NCI-H146 treated with DMSO at 0.1 percent for 48 hours (cell line): ENCODE measurements around the gene EHMT1.
"Not testable (repeated sequence)": the region's sequence is repeated elsewhere in the genome, so short reads cannot be mapped to it uniquely, and the experiment has no call there.

Experiments
- DNase-seq: peaks from one replicate; lab custom pipeline; 2025; ENCODE audit not compliant: unreplicated experiment; lab: John Stamatoyannopoulos, UW

Gene EHMT1

DNA sequence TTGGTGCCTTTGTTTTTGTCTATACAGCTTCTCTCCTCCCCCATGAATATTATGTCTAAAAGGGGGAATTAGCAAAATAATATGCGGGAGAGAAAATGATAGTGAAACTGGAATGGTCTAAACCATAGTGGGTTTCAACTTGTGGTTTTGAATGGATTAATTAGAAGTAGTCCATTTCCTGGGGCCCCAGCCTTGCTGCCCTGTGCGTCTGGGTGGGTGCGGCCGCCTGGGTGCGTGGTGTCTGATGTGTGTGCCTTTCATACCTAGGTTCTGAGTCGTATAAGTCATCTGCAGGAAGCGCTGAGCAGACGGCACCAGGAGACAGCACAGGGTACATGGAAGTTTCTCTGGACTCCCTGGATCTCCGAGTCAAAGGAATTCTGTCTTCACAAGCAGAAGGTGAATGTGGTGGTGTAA, 138.8 kb downstream of the EHMT1 start:
- DNase-seq = no peak

DNA sequence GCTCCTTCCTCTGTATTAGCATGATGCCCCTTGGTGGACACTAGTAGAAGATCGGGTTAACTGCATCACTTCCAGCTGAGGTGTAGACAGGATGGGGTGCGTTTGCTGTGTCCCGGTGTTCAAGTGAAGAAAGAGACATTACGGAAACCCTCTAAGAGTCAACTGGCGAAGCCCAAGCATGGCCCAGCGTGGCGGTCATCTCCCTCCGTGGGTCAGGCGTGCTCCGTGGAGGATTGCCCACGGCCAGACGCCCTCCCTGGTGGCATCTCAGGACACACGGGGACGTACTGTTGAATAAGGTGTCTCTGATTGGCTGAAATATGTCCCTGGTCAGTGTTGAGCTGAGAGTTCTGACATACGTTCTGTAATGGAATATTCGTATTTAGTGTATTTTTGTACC, 139.3 kb downstream of the EHMT1 start:
- no peak for DNase-seq

DNA sequence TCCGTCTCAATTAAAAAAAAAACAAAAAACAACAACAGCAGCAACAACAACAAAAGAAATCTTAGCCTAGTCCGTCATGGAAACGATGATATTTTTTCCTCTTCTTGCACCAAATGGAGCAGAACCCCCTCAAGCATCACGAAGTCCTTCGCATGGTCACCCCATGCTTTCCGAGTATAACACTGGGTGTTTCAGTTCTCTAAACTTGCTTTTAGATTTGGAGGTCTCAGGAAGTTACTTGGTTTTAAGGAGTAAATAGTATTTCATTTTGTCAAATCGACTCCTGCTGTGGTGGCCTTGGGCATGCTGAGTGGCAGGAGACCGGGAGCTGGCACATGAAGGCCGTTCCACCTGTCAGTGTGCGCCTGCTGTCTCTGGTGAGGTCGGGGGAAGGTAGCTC, 140.3 kb downstream of the EHMT1 start:
- DNase-seq = no peak

DNA sequence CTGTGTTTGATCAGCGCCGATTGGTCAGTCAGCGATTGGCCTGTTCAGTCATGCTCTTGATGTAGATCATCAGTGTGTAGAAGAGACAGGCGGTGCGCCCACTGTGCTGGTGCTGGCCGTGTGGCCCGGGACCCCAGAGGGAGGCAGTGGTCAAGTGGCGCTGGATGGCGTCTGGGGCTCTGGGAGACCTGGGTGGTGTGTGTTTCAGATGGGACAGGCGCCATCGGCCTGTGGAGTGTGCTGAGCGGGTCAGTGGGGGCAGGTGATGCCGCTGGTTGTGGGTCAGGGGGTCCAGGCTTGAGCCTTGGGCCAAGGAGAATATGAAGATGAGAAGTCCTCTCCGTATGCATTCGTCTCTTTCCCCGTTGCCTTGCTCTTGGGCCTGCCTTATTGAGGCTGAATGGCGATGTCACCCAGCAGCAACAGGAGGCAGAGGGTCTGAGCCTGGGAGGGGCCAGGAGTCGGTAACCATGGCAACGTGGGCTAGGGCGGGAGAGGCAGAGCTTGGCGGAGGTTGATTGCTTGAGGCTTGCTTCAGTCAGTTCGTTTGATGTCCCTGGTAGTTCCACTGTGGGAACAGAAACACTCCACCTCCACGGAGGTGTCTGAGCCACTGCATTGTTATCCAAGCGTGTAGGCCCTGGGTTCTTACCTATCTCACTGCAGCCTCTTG, 141.0 kb downstream of the EHMT1 start:
- DNase-seq = no peak

DNA sequence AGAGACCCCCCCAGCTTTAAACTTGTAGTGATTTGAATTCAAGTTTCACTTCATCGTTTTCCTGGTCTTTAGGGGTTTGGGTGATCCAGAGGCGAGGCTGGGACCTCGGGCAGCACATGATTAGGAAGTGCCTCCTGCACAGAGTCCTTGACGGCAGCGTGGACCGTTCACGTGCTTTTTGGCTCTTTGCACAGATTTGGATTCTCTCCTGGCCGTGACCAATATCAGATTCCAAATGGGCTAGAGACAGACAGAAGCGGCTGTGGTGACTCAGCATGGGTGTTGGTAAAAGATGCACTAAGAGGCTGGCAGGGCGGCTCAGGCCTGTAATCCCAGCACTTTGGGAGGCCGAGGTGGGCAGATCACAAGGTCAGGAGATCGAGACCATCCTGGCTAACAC, 141.6 kb downstream of the EHMT1 start:
- DNase-seq = no peak

DNA sequence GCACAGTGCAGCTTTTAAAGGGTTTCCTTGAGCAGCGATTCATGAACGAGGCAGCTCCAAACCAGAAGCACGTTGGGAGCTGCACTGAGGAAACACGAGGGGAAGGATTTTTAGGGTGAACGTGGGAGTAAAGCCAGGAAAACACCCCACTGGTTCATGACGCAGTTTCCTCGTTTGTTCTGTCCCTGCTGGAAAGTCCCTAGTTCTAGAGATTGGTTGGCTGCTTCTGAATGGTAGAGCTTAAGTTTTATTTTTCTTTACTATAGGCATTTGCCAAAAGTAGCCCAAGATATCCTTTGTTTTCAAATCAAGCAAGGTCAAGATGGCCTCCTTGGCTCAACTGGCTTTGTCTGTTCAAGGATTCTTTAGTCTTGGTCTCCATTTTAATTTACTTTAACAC, 142.2 kb downstream of the EHMT1 start:
- DNase-seq = no peak

DNA sequence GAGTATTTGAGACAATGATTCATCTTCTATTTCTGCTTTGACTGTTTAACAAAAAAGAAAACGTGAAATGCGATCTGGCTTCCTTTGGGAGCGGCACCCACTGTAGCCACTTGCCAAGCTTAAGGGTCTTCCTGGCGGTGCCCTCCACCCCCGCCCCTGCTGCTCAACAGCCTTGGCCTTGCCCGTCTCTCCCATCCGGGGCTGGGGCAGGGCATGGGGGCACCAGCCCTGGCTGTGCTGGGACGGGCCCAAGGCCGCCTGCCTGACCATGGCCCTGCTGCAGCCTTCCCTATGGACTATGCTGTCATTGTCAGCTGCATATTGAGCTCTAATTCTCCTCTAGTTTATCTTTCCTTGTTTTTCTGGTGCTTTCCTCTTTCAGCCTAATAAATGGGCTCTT, 143.0 kb downstream of the EHMT1 start:
- DNase-seq = no peak

DNA sequence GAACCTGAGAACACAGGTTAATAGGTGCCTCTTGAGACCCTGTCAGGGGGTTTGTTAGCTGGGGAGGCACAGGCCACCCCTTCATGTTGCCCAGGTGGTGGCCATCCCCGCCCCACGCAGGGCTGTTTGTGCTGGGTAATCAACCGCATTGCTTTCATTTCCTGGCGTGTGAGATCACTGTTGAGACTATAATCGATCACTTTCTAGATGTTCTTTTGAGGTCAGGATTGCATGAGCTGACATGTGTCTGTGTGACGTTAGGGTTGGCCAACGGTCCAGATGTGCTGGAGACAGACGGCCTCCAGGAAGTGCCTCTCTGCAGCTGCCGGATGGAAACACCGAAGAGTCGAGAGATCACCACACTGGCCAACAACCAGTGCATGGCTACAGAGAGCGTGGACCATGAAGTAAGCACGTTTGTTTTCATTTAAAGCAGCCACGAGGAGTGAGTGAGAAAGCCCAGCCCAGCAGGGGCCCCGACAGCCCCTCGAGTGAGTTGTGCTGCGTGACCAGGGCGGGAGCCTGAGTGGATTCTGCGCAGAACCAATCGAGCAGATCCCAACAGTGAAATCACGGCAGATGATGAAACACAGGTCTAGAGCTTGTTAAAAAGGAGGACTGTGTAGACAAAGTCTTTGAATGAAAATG, 143.7 kb downstream of the EHMT1 start:
- no peak for DNase-seq

DNA sequence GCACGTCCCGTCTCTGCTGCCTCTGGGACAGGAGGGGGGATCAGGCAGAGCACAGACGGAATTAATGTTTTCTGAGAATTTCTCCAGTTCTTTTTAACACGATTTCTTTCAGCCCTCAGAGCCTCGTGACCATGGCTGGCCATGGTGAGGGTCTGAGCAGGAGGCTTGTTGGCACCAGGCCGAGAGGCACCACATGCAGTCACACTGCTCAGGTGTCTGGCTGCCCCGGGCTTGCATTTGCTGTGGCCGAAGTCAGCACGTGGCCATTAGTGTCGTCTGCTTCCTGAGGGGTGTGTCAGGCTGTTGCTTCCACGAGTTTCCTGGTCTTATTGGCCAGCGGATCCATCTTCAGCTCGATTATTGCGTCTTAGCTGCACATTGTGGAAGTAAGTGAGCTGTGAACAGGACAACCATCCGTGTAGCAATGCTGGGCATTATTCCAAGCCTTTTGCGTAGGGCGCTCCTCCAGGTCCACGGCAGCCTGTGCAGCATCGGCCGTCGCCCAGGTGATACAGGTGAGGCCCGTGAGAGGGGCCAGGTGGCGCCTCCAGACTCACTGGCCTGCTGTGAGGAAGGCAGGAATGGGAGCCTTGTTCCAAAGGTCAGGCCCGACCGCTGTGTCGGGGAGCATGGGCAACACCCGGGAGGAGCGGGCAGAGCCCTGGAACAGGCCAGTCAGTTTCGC, 144.6 kb downstream of the EHMT1 start:
- no peak for DNase-seq

DNA sequence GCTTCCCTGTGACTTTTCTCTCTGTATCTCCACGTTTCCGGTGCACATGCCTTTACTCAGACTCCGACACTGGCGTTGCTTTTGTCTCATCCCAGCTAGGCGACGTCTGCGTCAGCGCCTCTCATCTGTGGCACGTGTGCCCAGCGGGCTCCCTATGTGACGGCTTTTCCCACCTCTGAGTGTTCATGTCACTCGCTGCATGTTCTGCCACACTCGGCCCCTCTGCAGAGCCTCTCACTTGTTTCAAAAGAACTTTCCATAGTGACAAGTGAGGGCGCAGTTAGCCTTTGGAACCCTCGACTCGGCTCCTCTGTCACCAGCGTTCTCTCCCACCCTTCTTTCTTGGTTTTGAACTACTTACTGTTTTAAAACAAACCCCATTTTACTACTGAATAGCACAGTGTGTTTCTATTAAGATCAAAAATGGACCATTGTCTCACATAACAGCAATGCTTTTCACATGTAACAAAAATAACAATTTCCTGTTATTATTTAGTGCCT, 145.4 kb downstream of the EHMT1 start:
- DNase-seq = no peak

DNA sequence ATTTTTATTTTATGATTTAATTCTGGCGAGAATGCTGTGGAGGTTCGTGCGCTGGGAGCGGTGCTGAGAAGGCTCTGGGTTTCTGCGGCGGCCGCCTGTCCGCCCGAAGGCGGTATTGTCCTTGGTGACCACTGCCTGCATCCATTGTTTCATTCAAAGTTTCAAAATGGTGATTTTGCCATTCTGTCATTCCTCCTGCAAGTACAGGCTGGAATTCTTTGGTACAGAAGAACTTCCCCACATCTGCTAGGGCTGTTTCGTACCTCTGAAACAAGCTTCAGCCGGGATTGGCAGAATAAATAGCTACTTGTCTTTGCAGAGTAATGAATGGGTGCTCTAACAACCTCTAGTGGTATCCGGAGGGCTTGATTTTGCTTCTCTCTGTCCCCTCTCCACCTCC, 146.2 kb downstream of the EHMT1 start:
- no peak for DNase-seq

DNA sequence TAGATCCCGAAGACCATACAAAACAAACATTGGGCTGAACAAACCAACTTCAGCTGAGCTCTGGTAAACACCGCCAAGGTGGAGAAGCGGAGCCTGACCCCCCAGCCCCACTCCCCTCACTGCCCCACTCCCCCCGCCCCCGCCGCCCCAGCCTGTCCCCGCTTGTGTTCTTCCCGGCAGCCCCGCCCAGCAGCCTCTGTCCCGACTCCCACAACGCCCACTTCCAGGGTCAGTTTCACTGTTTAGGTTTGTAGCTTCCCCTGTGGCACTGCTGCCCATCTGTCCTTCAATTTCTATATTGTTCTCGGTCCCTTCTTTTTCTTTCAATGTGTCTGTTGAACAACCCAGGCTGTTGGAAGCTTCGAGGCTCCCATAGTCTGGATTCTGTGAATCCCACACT, 146.7 kb downstream of the EHMT1 start:
- no peak for DNase-seq

DNA sequence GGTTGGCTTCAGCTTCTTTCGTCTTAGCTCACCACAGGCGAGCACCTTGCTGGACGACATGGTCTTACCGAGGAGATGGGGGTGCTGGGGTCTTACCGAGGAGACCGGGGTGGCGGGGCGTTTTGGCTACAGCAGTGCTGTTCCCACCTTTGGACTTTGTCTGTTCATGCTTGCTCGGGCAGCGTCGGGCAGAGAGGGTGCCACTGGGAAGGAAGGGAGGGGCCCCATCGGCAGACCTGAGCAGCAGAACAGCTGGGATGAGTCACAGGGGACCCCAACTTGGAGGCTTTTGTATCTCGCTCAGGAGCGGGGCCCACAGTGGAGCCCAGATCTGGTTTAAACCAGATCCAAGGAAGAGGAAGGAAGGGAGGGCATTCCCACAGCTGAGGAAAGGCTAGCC, 152.8 kb downstream of the EHMT1 start:
- DNase-seq = no peak

DNA sequence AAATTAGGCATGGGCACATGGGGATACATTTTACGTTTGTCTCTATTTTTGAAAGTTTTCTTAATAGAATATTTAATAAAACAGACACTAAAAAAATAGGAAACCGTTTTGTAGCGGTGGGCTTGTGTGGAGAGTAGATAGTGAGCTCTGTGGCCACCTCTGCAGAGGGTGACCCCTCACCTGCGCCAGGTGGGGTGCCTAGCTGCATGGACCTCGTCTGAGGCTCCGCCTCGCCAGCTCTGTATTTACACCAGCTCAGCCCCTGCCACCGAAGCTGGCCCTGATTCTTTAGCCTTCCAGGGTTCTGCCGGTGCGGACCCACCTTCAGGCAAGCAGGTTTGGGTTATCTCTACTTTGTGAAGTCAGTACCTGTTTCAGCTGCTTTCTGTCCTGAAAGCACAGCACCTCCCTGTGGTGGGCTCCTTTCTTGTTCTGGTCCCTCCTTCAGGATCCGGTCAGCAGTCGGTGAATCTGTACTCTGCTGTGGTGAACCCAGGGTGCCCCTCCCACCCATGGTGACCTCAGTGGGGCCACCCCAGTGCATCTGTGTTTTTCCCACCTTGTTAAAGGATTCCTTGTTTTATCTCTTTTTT, 153.6 kb downstream of the EHMT1 start:
- no peak for DNase-seq

DNA sequence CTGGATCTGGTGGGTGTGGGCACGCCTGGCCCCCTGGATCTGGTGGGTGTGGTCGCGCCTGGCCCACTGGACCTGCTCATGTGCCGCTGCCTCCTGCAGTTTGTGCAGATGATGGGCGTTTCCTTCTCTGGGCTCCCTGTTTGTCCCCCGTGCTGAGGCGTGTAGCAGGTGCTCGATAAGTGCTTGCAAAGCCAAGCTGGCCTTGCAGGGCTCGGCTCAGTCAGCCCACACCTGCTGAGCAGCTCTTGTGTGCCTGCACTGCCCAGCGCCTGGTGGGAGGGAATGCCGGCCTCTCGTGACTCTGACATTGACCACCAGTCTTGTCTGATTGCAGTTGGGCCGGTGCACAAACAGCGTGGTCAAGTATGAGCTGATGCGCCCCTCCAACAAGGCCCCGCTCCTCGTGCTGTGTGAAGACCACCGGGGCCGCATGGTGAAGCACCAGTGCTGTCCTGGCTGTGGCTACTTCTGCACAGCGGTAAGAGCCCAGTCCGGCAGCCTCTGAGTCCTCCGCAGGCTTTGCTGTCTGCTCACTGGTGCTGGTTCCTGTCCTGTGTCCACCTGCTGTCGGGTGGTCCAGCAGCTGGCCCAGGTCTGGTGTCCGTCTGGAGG, 156.1 kb downstream of the EHMT1 start:
- DNase-seq = no peak

DNA sequence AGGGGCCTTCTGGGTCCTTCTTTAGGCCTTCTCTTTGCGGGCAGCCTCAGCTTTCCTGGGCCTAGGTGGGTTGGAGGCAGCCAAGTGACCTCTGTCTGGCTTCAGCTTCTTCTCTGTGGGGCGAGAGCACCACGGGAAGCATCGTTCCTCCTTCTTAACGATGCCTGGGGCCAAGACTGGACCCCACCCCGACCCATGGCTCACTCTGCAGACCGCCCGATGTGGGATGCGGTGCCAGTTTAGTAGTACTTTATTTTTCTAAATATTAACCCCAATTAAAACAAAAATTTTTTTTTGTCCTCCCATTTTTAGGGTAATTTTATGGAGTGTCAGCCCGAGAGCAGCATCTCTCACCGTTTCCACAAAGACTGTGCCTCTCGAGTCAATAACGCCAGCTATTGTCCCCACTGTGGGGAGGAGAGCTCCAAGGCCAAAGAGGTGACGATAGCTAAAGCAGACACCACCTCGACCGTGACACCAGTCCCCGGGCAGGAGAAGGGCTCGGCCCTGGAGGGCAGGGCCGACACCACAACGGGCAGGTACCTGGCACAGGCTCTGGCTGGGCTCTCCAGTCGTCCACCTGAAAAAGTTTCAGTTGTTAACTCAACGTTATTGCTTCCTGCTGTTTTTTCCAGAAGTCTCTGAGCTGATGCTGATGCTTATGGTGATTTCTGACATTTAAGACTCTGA, 157.6 kb downstream of the EHMT1 start:
- DNase-seq = no peak

DNA sequence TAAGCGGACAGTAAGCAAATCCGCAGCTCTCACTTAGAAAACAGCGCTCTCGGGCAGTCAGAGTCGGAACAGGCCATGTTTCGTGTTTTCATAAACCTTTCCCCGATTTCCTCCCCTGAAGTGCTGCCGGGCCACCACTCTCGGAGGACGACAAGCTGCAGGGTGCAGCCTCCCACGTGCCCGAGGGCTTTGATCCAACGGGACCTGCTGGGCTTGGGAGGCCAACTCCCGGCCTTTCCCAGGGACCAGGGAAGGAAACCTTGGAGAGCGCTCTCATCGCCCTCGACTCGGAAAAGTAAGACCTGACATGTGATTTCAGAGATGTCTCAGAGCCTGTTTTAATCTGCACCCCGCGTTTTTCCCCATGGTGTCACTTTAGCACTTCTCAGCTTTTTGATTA, 159.0 kb downstream of the EHMT1 start:
- DNase-seq = no peak

DNA sequence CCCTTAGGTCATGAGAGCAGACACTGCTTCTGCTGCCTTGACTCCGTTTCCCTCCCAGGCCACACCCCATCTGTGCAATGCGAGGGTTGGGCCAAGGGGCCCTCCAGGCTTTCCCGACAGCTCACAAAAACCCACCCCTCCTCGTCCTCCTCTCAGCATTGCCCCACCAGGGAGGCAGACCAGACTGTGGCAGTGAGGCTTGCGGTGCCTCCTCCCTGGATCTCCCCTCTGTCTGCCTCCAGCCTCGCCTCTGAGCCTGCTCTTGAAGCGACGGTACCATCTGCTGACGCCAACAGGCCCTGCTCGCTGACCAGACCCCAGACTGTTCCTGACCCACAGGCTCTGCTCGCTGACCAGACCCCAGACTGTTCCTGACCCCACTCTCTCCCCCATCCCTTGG, 159.5 kb downstream of the EHMT1 start:
- no peak for DNase-seq

DNA sequence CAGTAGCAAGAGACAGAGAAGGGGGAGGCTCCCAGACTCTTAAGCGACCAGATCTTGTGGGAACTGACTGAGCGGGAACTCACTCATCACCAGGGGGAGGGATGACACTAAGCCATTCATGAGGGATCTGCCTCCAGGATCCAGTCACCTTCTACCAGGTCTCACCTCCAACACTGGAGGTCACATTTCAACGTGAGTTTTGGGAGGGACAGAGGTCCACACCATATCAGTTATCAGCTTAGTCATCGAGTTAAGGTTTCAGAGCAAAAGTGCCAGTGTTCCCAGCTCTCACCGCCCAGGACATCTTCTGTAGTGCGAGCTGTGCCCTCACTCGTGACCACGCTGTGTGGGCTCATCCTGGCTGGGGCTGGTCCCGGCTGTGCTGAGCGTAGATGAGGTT, 160.1 kb downstream of the EHMT1 start:
- no peak for DNase-seq

DNA sequence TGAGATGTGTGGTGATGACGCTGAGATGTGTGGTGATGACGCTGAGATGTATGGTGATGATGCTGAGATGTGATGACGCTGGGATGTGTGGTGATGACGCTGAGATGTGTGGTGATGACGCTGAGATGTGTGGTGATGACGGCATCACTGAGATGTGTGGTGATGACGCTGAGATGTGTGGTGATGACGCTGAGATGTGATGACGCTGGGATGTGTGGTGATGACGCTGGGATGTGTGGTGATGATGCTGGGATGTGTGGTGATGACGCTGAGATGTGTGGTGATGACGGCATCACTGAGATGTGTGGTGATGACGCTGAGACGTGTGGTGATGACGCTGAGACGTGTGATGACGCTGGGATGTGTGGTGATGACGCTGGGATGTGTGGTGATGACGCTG, 161.2 kb downstream of the EHMT1 start:
- not testable (repeated sequence) for DNase-seq
